Measurements from ENCODE around the gene L3MBTL3. TPM values are rescaled to one million over a fixed set of nuclear protein-coding genes. Genes with fewer than 3 reads are reported as not detected.

Gene L3MBTL3
- total RNA-seq, 2 experiments from 2014 or later = 31.7 to 34.0 TPM

DNA sequence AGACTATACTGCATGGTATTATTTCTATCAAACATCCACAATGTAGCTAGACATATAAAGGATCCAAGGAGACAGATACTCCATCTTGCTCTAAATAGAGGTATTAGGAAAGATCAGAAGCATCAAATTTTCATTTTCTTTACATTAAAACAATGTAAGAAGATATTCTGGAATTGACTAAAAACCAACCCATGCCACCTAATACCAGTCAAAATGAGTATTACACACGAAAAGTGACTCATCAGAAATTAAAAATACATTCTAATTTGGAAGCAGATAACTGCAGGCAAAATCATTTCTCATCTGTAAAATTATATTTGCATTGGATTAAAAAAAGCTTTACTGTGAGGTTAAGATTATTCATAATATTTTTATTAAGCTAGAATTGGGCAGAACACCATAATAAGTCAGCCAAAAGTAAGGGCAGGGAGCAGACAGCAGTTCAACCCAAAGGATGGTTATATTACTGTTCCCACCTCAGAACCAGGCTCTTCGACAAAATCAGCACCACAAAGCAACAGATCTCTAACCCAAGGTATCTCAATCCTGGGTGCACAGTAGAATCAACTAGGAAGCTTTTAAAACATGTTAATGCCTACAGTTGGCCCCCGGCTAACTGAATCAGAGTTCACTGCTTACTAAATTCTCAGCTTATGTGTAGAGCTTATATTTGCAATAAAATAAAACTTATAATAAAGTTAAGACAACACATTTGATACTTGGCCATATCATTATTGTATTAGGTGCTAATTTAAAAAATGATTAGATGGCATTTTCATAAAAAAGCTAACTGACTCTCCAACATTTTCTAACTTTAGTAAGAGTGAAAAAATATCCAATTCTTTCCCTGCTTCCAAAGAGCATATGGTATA lies 169.2 kb downstream of the L3MBTL3 start:
- Mint-ChIP-seq H3K4me3 (no peak overlapping the region), H3K36me3 (ENCODE audit: low read depth) (peaks cover 56% of the 10 kb centered on the region), H3K27me3 (ENCODE audit: low read depth) (no peaks in the 10 kb centered on the region), H3K27ac (peak overlapping the region; percentile 23), H3K4me1 (ENCODE audit: low read depth) (peaks cover 75% of the 10 kb centered on the region), H3K9me3 (ENCODE audit: insufficient read depth) (peaks cover 5% of the 10 kb centered on the region)
- no peak for DNase-seq
- ATAC-seq = no peak
- CTCF ChIA-PET = interaction anchor here (0.7 to 2.7 kb wide), 7 partner anchors 11 to 166 kb away, joined by 3 to 10 read pairs (median 3); no protein-coding TSS in a partner anchor
- POLR2A ChIA-PET = interaction anchor here (0.8 to 1.3 kb wide), 2 partner anchors 16 to 35 kb away, joined by 3 to 4 read pairs; partner anchors contain the start of gene SAMD3

DNA sequence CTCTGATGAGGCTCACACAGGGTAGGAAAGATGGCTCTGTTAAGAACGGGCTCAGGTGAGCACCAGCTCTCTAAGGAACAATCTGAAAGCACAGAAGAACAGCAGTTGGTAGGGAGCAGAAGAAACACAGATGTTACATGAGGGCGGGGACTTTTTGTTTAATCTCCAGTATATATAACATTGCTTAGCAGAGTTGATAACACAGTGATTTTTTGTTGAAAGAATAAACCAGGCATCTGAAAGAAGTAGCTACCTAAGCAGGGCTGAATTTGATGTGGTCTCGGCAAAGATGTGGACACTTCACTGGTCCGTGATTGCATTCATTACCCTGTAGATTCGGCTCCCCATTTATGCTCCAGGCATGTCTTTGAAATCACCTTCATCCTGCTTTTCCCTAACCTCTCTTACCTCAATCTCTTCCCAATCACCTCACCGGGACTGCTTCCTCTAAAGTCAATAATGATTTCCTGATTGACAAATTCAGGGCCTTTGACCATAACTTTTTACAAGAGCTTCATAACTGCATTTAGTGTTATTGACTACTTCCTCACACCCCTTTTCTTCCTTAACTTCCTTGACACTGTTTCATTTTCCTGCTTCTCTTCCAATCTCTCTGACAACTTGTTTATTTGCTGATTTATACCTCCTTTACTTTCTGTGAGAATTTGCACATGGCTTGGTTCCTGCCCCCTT lies 170.0 kb downstream of the L3MBTL3 start:
- H3K36me3 Mint-ChIP-seq (ENCODE audit: low read depth) = peaks cover 59% of the 10 kb centered on the region
- no peak overlapping the region for H3K4me3 Mint-ChIP-seq
- DNase-seq = no peak
- H3K9me3 Mint-ChIP-seq (ENCODE audit: insufficient read depth) = peaks cover 9% of the 10 kb centered on the region
- ATAC-seq = no peak
- peaks cover 71% of the 10 kb centered on the region for H3K4me1 Mint-ChIP-seq (ENCODE audit: low read depth)
- CTCF ChIA-PET = interaction anchor here (1.0 to 1.4 kb wide), 4 partner anchors 10 to 167 kb away, joined by 3 to 5 read pairs (median 4); no protein-coding TSS in a partner anchor
- peak overlapping the region; percentile 23 for H3K27ac Mint-ChIP-seq
- no peaks in the 10 kb centered on the region for H3K27me3 Mint-ChIP-seq (ENCODE audit: low read depth)
- POLR2A ChIA-PET = interaction anchor here (1.3 kb wide), 1 partner anchor 15 kb away, joined by 4 read pairs; no protein-coding TSS in a partner anchor

DNA sequence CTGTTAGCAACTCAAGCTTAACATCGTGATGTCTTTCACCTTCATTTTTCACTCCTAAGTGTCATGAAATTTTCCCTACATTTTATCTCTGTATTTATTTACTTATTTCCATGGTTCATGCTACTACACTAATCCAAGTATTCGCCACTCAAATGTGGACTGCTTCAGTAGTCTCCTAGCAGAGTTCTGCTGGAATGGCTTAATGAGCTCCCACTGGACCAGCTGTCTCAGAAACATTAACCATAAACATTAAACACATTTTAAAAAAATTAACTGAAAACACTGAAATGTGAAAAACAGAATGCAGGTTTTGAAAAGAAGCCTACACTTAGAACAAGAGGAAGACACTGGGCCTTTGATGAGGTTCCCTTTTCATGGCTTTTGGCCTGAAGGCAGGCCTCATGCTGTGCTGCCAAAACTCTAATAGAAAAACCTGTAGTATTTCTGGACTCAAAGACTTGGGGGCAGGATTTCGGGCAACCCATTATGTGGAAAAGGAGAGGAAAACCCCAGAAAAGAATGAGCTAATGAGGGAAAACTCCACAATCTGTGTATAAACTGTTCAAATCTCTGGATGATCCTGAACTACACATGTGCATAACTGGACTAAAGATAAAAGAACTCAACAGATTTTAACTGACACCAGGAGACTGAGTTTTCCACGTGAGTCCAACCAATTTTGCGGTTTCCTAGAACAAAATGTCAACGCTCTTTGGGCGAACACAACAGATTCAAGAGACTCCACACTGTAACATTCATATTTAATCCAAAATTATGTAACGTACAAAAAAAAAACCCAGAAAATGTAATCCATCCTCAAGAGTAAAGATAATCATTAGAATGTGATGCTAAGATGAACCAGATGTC lies 171.4 kb downstream of the L3MBTL3 start:
- Mint-ChIP-seq H3K36me3 (ENCODE audit: low read depth) (peaks cover 69% of the 10 kb centered on the region), H3K27ac (peak overlapping the region; percentile 13), H3K4me3 (no peak overlapping the region), H3K27me3 (ENCODE audit: low read depth) (no peaks in the 10 kb centered on the region), H3K4me1 (ENCODE audit: low read depth) (peaks cover 65% of the 10 kb centered on the region), H3K9me3 (ENCODE audit: insufficient read depth) (peaks cover 9% of the 10 kb centered on the region)
- POLR2A ChIA-PET = no interaction called here
- CTCF ChIA-PET = interaction anchor here (1.0 kb wide), 1 partner anchor 24 kb away, joined by 3 read pairs; no protein-coding TSS in a partner anchor
- DNase-seq (no peak), ATAC-seq (no peak)

Other genes with a start within 250 kb of the L3MBTL3 start
- gene TMEM244, start 157.3 kb upstream of the L3MBTL3 start, total RNA-seq = not detected
- 10 to 100 TPM; 22.1 to 28.9 TPM for gene SAMD3, start 204.4 kb downstream of the L3MBTL3 start, total RNA-seq